Suprapubic skin (tissue), 4 donors: ENCODE data around the gene NGDN. TPM values are rescaled to one million over a fixed set of nuclear protein-coding genes. Genes with fewer than 3 reads are reported as not detected.

Experiments used
- DNase-seq, 2 donors: peaks; one replicate each; pipeline ENCODE4 v3.0.0-alpha.2; 2019; ENCODE audit warnings: low spot score in 2 of 2
- H3K27ac ChIP-seq: fragments of 200-600 bp; sonication (generic); one replicate; pipeline ENCODE4 v1.5.1; 2019
- H3K27me3 ChIP-seq: fragments of 200-600 bp; sonication (generic); one replicate; pipeline ENCODE4 v1.5.1; 2019
- H3K36me3 ChIP-seq: fragments of 200-600 bp; sonication (generic); one replicate; pipeline ENCODE4 v1.5.1; 2019
- H3K4me1 ChIP-seq: fragments of 200-600 bp; sonication (generic); one replicate; pipeline ENCODE4 v1.5.1; 2019
- H3K4me3 ChIP-seq: fragments of 200-600 bp; sonication (generic); one replicate; pipeline ENCODE4 v1.5.1; 2019; ENCODE audit warnings: mild to moderate bottlenecking
- H3K9me3 ChIP-seq: fragments of 200-600 bp; sonication (generic); one replicate; pipeline ENCODE4 v1.5.1; 2019
- CTCF ChIP-seq, 2 donors: fragments of 200-600 bp in 1 of 2; fragments of 450-650 bp in 1 of 2; sonication (generic) in 1 of 2; IDR thresholded peaks; one replicate each; pipeline ENCODE4 v1.5.1; 2016 to 2019; ENCODE audit warnings: antibody characterized with exemption in 2 of 2, mild to moderate bottlenecking in 1 of 2, moderate library complexity in 1 of 2
- EP300 ChIP-seq: sonication (generic); formaldehyde crosslinking; IDR thresholded peaks from one replicate; pipeline ENCODE4 v1.6.1; 2017; ENCODE audit warnings: antibody characterized with exemption
- POLR2A ChIP-seq, 2 donors: fragments of 450-650 bp; IDR thresholded peaks; one replicate each; pipeline ENCODE4 v1.6.1; 2017; ENCODE audit warnings: antibody characterized with exemption in 2 of 2, mild to moderate bottlenecking in 2 of 2, moderate library complexity in 2 of 2
- POLR2AphosphoS5 ChIP-seq, 3 donors: sonication (generic); formaldehyde crosslinking; IDR thresholded peaks; one replicate each; pipeline ENCODE4 v1.6.1; 2017; ENCODE audit warnings: antibody characterized with exemption in 3 of 3
- WGBS: methylation state at CpG from one replicate; pipeline ENCODE4 v1.1.5; 2018; 5-methylcytosine and 5-hydroxymethylcytosine counted together
- total RNA-seq, 4 donors: library from RNA; depleted of rRNA; stranded (reverse); fragments of >200 nt; gene quantifications; one replicate each; pipeline ENCODE4 v1.1.0, GENCODE V29; 2016

NGDN gene
- total RNA-seq, 4 donors from 2014 or later = 31.1 to 61.4 (median 46.5) TPM

GRCh38 chr14:23478109-23478759 lies 8.7 kb downstream of the NGDN start:
- DNase-seq = no peak
- Histone ChIP-seq H3K27me3 (no peaks in the 10 kb centered on the region), H3K4me1 (no peaks in the 10 kb centered on the region), H3K27ac (no peak overlapping the region), H3K36me3 (peaks cover 64% of the 10 kb centered on the region), H3K4me3 (no peak overlapping the region), H3K9me3 (no peaks in the 10 kb centered on the region)
- TF ChIP-seq POLR2AphosphoS5 (IDR thresholded peaks at IDR 0.05) (no peak), CTCF (IDR thresholded peaks at IDR 0.05) (peak; percentile 52 to 67)
- 36% methylated on average over 5 of the region's 5 CpGs for WGBS

DNA sequence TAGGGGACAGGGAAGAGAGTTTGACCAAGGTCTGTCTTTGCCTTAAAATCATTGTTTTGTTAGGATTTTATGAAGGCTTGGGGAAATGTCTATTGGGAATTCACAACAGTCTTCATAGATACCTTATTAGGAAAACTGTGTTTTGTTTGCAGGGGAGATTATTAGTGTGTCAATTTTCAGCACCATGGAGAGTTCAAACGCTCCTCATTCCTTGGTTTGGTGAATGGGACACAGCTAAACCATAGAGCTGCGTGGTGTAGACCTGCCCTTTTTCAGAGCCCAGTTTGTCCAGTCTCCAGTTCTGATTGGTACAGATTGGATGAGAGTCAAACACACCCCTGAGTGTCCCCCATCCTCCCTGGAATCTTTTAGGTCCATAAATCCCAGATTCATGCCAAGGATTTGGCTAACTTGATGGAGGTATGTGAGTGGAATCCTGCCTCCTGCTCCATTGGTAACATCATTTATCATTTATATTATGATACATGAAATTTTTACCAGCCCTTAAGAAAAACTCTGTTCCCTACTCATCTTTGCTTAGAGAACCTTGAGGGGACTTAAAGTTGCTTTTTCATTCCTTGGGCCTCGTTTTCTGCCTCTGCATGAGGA lies 12.0 kb downstream of the NGDN start:
- 54% methylated on average over 3 of the region's 3 CpGs for WGBS
- Histone ChIP-seq H3K9me3 (no peaks in the 10 kb centered on the region), H3K27ac (no peak overlapping the region), H3K27me3 (no peaks in the 10 kb centered on the region), H3K36me3 (peaks cover 44% of the 10 kb centered on the region), H3K4me3 (no peak overlapping the region), H3K4me1 (no peaks in the 10 kb centered on the region)
- no peak for TF ChIP-seq CTCF (IDR thresholded peaks at IDR 0.05)
- no peak for TF ChIP-seq POLR2A (IDR thresholded peaks at IDR 0.05)
- no peak for TF ChIP-seq EP300
- TF ChIP-seq POLR2AphosphoS5 (IDR thresholded peaks at IDR 0.05) = no peak
- no peak for DNase-seq

- TF ChIP-seq POLR2A (IDR thresholded peaks at IDR 0.05) = no peak
- TF ChIP-seq POLR2AphosphoS5 (IDR thresholded peaks at IDR 0.05) = no peak
- TF ChIP-seq EP300 = no peak
- TF ChIP-seq CTCF (IDR thresholded peaks at IDR 0.05) = no peak
- 69% methylated on average over 7 of the region's 7 CpGs for WGBS
These were observed 12.7 kb downstream of the NGDN start for GRCh38 chr14:23481979-23482822.

GRCh38 chr14:23482823-23483148 lies 13.3 kb downstream of the NGDN start:
- no peaks in the 10 kb centered on the region for H3K4me1 ChIP-seq
- no peaks in the 10 kb centered on the region for H3K9me3 ChIP-seq
- no peak for TF ChIP-seq CTCF (IDR thresholded peaks at IDR 0.05)
- peaks cover 32% of the 10 kb centered on the region for H3K36me3 ChIP-seq
- H3K27me3 ChIP-seq = no peaks in the 10 kb centered on the region
- H3K27ac ChIP-seq = no peak overlapping the region
- no peak for DNase-seq
- H3K4me3 ChIP-seq = no peak overlapping the region

More at GRCh38 chr14:23481979-23482822, 12.7 kb downstream of the NGDN start:
- H3K9me3 ChIP-seq = no peaks in the 10 kb centered on the region
- no peaks in the 10 kb centered on the region for H3K4me1 ChIP-seq
- H3K27ac ChIP-seq = no peak overlapping the region
- no peak for DNase-seq
- no peaks in the 10 kb centered on the region for H3K27me3 ChIP-seq
- no peak overlapping the region for H3K4me3 ChIP-seq
- peaks cover 38% of the 10 kb centered on the region for H3K36me3 ChIP-seq

DNA sequence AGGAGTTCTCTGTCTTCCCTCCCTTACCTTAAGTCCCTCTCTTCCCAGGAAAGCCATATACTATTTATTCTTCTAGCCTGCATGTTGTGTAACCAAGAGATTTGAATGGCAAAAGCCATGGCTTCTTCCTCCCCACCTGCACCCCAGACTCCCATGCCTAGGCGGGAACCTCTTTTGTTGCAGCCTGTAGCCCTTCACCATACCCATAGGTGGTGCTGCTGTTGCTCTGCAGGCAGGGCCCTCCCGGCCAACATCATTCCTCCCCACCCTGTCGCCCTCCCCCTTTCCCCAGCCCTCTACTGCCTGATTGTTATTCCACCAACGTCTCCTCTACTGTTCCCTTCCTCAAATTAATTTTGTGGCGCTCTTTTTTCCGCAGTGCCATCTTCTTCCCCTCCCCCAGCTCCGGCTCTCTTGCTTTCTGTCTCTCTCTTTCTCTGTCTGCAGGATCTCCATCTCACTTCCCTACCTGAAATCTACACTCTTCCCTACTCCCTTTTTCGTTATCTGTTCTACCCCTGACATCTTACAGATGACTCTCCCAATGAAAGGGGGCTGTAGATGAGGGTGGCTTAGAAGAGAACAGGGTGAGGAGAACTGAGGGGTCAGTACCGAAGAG lies 13.8 kb downstream of the NGDN start:
- Histone ChIP-seq H3K9me3 (no peaks in the 10 kb centered on the region), H3K27ac (no peak overlapping the region), H3K36me3 (peaks cover 28% of the 10 kb centered on the region), H3K4me1 (no peaks in the 10 kb centered on the region), H3K4me3 (no peak overlapping the region), H3K27me3 (no peaks in the 10 kb centered on the region)
- no peak for DNase-seq
- TF ChIP-seq POLR2A (IDR thresholded peaks at IDR 0.05) (no peak), CTCF (IDR thresholded peaks at IDR 0.05) (peak in 1 of 2 donors; percentile 18), POLR2AphosphoS5 (IDR thresholded peaks at IDR 0.05) (no peak), EP300 (no peak)
- 57% methylated on average over 9 of the region's 9 CpGs for WGBS
